IMR-90 (cell line): ENCODE data around the gene CLP1. TPM values are rescaled to one million over a fixed set of nuclear protein-coding genes. Genes with fewer than 3 reads are reported as not detected.

Experiments used
- ATAC-seq: fragments of 200-7000 bp; cut with Tn5 transposase; 2 replicates; pipeline ENCODE4 v1.9.1; 2020; ENCODE audit warnings: low read depth, mild to moderate bottlenecking, moderate library complexity
- BruUV-seq: library from RNA; stranded (reverse); fragments of 400-500 nt; replicated peaks from 2 replicates; lab custom pipeline; 2021; lab: Mats Ljungman, UMichigan
- CTCF ChIA-PET: fragments of 300-600 bp; formaldehyde crosslinking; extraction: SDS; loops from one replicate; lab custom pipeline; 2021; ENCODE audit warnings: antibody characterized with exemption; lab: Yijun Ruan, JAX
- POLR2A ChIA-PET: fragments of 300-600 bp; sonication (Branson Sonifier 250); formaldehyde crosslinking; loops from one replicate; lab custom pipeline; 2022; ENCODE audit warnings: antibody characterized with exemption; ENCODE audit not compliant: unreplicated experiment; lab: Charles Lee
- DNase-seq: peaks from one replicate; pipeline ENCODE4 v3.0.0; 2013
- H2AFZ ChIP-seq: replicated peaks from 2 replicates; pipeline ENCODE3; 2013; ENCODE audit warnings: low read length, mild to moderate bottlenecking; ENCODE audit not compliant: poor library complexity
- H2AK5ac ChIP-seq: 2 replicates; pipeline ENCODE4 v1.6.1; 2013; ENCODE audit warnings: low read depth, low read length, inconsistent platforms
- H2AK9ac ChIP-seq: replicated peaks from 2 replicates; pipeline ENCODE3; 2013; ENCODE audit warnings: mild to moderate bottlenecking, low read depth, low read length, moderate library complexity; ENCODE audit not compliant: poor library complexity
- H2BK120ac ChIP-seq: 2 replicates; pipeline ENCODE4 v1.6.1; 2013; ENCODE audit warnings: low read depth, low read length, inconsistent platforms
- H2BK15ac ChIP-seq: 3 replicates; pipeline ENCODE4 v1.6.1; 2013; ENCODE audit warnings: low read depth, low read length, inconsistent platforms
- H2BK20ac ChIP-seq: 2 replicates; pipeline ENCODE4 v1.6.1; 2013; ENCODE audit warnings: low read depth, mild to moderate bottlenecking, inconsistent platforms, low read length, moderate library complexity
- H2BK5ac ChIP-seq: 2 replicates; pipeline ENCODE4 v1.6.1; 2013; ENCODE audit warnings: mild to moderate bottlenecking, low read depth, low read length, inconsistent platforms; ENCODE audit not compliant: poor library complexity, severe bottlenecking
- H3K14ac ChIP-seq: replicated peaks from 2 replicates; pipeline ENCODE4 v1.6.1; 2013; ENCODE audit warnings: low read depth, low read length, inconsistent platforms
- H3K18ac ChIP-seq: 2 replicates; pipeline ENCODE4 v1.6.1; 2013; ENCODE audit warnings: low read depth, low read length, control low read depth
- H3K23ac ChIP-seq: 2 replicates; pipeline ENCODE4 v1.6.1; 2013; ENCODE audit warnings: low read depth, low read length, inconsistent platforms
- H3K27ac ChIP-seq: 2 replicates; pipeline ENCODE4 v1.5.1; 2013; ENCODE audit warnings: mild to moderate bottlenecking, control low read depth, low read length; ENCODE audit not compliant: insufficient read depth
- H3K27me3 ChIP-seq: 2 replicates; pipeline ENCODE4 v1.6.1; 2013; ENCODE audit warnings: low read length; ENCODE audit not compliant: control insufficient read depth, insufficient read depth
- H3K36me3 ChIP-seq: 2 replicates; pipeline ENCODE4 v1.6.1; 2013; ENCODE audit warnings: low read length, mixed read lengths; ENCODE audit not compliant: control insufficient read depth, insufficient read depth
- H3K4ac ChIP-seq: 2 replicates; pipeline ENCODE4 v1.6.1; 2013; ENCODE audit warnings: low read depth, low read length, inconsistent platforms
- H3K4me1 ChIP-seq: 2 replicates; pipeline ENCODE4 v1.6.1; 2013; ENCODE audit warnings: low read length, mixed read lengths; ENCODE audit not compliant: control insufficient read depth, insufficient read depth
- H3K4me2 ChIP-seq: 2 replicates; pipeline ENCODE4 v1.6.1; 2013; ENCODE audit warnings: low read depth, mild to moderate bottlenecking, control low read depth, low read length, moderate library complexity
- H3K4me3 ChIP-seq: 2 replicates; pipeline ENCODE4 v1.5.1; 2013; ENCODE audit warnings: low read depth, mild to moderate bottlenecking, control low read depth, low read length, moderate library complexity; ENCODE audit not compliant: insufficient read depth
- H3K56ac ChIP-seq: 2 replicates; pipeline ENCODE4 v1.6.1; 2013; ENCODE audit warnings: low read length, inconsistent platforms; ENCODE audit not compliant: insufficient read depth; ENCODE audit errors: extremely low read depth
- H3K79me1 ChIP-seq, 2 experiments: 2 replicates each; pipeline ENCODE4 v1.6.1; 2013; ENCODE audit warnings: low read length in 2 of 2, inconsistent platforms in 1 of 2, low read depth in 1 of 2
- H3K9ac ChIP-seq: 2 replicates; pipeline ENCODE4 v1.6.1; 2013; ENCODE audit warnings: low read depth, low read length, control low read depth
- H3K9me1 ChIP-seq: 2 replicates; pipeline ENCODE4 v1.6.1; 2013; ENCODE audit warnings: low read length, inconsistent platforms; ENCODE audit not compliant: insufficient read depth
- H3K9me3 ChIP-seq: 2 replicates; pipeline ENCODE4 v1.6.1; 2013; ENCODE audit warnings: low read length; ENCODE audit not compliant: control insufficient read depth, insufficient read depth
- H4K20me1 ChIP-seq: 2 replicates; pipeline ENCODE4 v1.6.1; 2013; ENCODE audit warnings: low read length, inconsistent platforms; ENCODE audit not compliant: insufficient read depth
- H4K5ac ChIP-seq: 2 replicates; pipeline ENCODE4 v1.6.1; 2013; ENCODE audit warnings: mild to moderate bottlenecking, low read depth, low read length, control low read depth
- H4K8ac ChIP-seq, 2 experiments: 2 replicates each; pipeline ENCODE4 v1.6.1; 2013; ENCODE audit warnings: low read depth in 2 of 2, low read length in 2 of 2, control low read depth in 1 of 2, inconsistent platforms in 1 of 2
- H4K91ac ChIP-seq: 2 replicates; pipeline ENCODE4 v1.6.1; 2013; ENCODE audit warnings: low read depth, low read length, inconsistent platforms; ENCODE audit not compliant: insufficient read depth
- FOS ChIP-seq: fragments of 150-350 bp; IDR thresholded peaks from 2 replicates; pipeline ENCODE4 v1.6.1; 2016; ENCODE audit warnings: low read depth, low read length
- MXI1 ChIP-seq: IDR thresholded peaks from 2 replicates; pipeline ENCODE4 v1.6.1; 2012; ENCODE audit warnings: low read depth, mild to moderate bottlenecking, low read length, moderate library complexity, borderline replicate concordance
- WGBS, 2 experiments: methylation state at CpG; one replicate each; pipeline versions ENCODE4 v1.1.5 to v1.1.7; 2013; ENCODE audit warnings: missing lambda C conversion rate in 2 of 2; ENCODE audit not compliant: insufficient read length in 1 of 2; ENCODE audit errors: extremely low coverage in 2 of 2; 5-methylcytosine and 5-hydroxymethylcytosine counted together
- dilution Hi-C: fragments of 300-500 bp; cut with HindIII; formaldehyde crosslinking; loops from one replicate; pipeline ENCODE4 v1.14.3; 2018; ENCODE audit warnings: low sequenced_read_pairs; ENCODE audit not compliant: unreplicated experiment
- in situ Hi-C: fragments of 300-500 bp; cut with MboI; formaldehyde crosslinking; loops from 3 replicates; pipeline ENCODE4 v1.14.3; 2019; ENCODE audit warnings: low sequenced_read_pairs, inconsistent platforms, mixed read lengths
- intact Hi-C: fragments of 100-400 bp; cut with micrococcal nuclease; formaldehyde crosslinking; loops from 2 replicates; pipeline ENCODE4 v1.10.0; 2022
- polyA plus RNA-seq, 3 experiments: library from polyadenylated mRNA; depleted of rRNA; stranded (reverse); fragments of >200 nt; gene quantifications; 2 replicates each; pipeline ENCODE4 v1.2.3, GENCODE V29; 2012; ENCODE audit warnings: low replicate concordance in 1 of 3
- total RNA-seq: library from RNA; depleted of rRNA; stranded (reverse); fragments of >200 nt; gene quantifications from 2 replicates; pipeline ENCODE4 v1.2.3, GENCODE V29; 2012

Gene CLP1
- total and polyA plus RNA-seq, 2 of the 4 experiments (the other 2 are of a cell fraction): 16.5 to 24.0 TPM

GRCh38 chr11:57638811-57639320 lies 18.7 kb upstream of the CLP1 start:
- peaks cover 14% of the 10 kb centered on the region for H3K9me1 ChIP-seq
- H2BK120ac ChIP-seq: peak overlapping the region; percentile 89
- H3K4me2 ChIP-seq: peak overlapping the region; percentile 81
- peaks cover 14% of the 10 kb centered on the region for H3K4me1 ChIP-seq
- dilution Hi-C loops: no loop called here
- H4K91ac ChIP-seq: peak overlapping the region; percentile 100
- peak overlapping the region; percentile 100 for H2AK9ac ChIP-seq
- peak overlapping the region; percentile 96 for H4K5ac ChIP-seq
- 0% methylated on average over 1 of the region's 19 CpGs; no CpG with 5 or more reads in 1 of the 2 experiments for WGBS, 2 experiments
- DNase-seq (no peak), ATAC-seq (0 out of 2 replicates have a peak, but pooled peaks have one; percentile 1)
- H4K8ac ChIP-seq: peak overlapping the region; percentile 90 to 97
- POLR2A ChIA-PET: no interaction called here
- H3K36me3 ChIP-seq: peaks cover 1% of the 10 kb centered on the region; the same call in 1 of the 2 replicates
- peak overlapping the region; percentile 100 for H3K23ac ChIP-seq
- intact Hi-C loops: no loop called here
- H2AK5ac ChIP-seq: peak overlapping the region; percentile 98
- H4K20me1 ChIP-seq: peaks cover 48% of the 10 kb centered on the region
- peak overlapping the region; percentile 100 for H3K14ac ChIP-seq
- no peaks in the 10 kb centered on the region for H3K9me3 ChIP-seq
- BruUV-seq: no TSS peak
- H3K4me3 ChIP-seq: peak overlapping the region; percentile 96
- H3K79me1 ChIP-seq: peaks cover 23 to 56% of the 10 kb centered on the region in 2 experiments
- peak overlapping the region; percentile 100 for H3K4ac ChIP-seq
- peak overlapping the region; percentile 99 for H2AFZ ChIP-seq
- H3K27ac ChIP-seq: peak overlapping the region; percentile 97
- peak overlapping the region; percentile 100 for H3K9ac ChIP-seq
- CTCF ChIA-PET: interaction anchor here (0.6 to 3.3 kb wide), 3 partner anchors 71 to 146 kb away, joined by 3 to 34 read pairs (median 4); partner anchors contain the start of gene UBE2L6
- in situ Hi-C loops: no loop called here
- no peak overlapping the region for H2BK20ac ChIP-seq
- peaks cover 7% of the 10 kb centered on the region for H3K27me3 ChIP-seq
- peak overlapping the region; percentile 96 for H3K56ac ChIP-seq
- TF ChIP-seq MXI1 (peak; percentile 15; the same call in 1 of the 2 replicates), FOS (no peak)
- peak overlapping the region; percentile 95 for H3K18ac ChIP-seq
- peak overlapping the region; percentile 96; the same call in 2 of the 3 replicates for H2BK15ac ChIP-seq
- peak overlapping the region; percentile 98 for H2BK5ac ChIP-seq
